Measurements from ENCODE around the gene OOSP3.

OOSP3 gene

GRCh38 chr11:59857439-59858434 lies 20.8 kb upstream of the OOSP3 start:
- H3K4me3 ChIP-seq (ENCODE audit: low read depth, low read length): no peak overlapping the region
- no peak for TF ChIP-seq CTCF (IDR thresholded peaks at IDR 0.05; ENCODE audit: low read depth, low read length)
- no peak for DNase-seq (ENCODE audit: low read depth, low spot score)
- in situ Hi-C loops (cut with HindIII; ENCODE audit: low sequenced_read_pairs): no loop called here

DNA sequence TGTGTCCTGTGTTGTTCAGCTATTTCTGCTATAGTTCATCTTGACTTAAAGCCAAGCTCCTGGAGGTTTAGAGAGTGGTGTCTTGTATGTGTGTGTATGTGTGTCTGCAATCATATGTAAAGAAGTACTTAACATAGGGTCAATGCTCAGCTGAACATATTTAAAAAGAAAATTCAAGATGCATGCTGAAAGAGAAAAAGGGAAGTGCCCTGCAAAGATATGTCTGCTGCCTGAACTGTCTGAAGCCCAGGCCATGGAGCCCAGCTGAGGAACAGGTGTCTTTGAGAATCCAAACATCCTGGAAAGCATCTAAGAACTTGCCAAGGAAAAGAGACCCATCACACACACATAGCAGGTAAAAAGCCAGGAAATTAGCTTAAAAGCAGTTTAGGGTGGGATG lies 18.9 kb upstream of the OOSP3 start:
- TF ChIP-seq CTCF (IDR thresholded peaks at IDR 0.05; ENCODE audit: low read depth, low read length): no peak
- H3K4me3 ChIP-seq (ENCODE audit: low read depth, low read length): no peak overlapping the region
- in situ Hi-C loops (cut with HindIII; ENCODE audit: low sequenced_read_pairs): no loop called here
- no peak for DNase-seq (ENCODE audit: low read depth, low spot score)

DNA sequence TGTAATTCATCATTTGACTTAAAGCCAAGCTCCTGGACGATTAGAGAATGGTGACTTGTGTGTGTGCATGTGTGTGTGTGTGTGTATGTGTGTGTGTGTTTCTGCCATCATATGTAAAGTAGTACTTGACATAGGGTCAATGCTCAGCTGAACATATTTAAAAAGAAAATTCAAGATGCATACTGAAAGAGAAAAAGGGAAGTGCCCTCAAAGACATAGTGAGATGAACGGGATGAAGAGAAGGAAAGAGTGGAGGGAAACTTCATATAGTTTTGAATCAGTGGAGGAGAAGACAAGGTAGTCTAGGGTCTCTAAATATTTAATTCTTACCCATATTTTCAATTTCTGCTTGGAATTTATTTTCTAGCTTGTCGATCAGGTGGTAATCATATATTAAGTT lies 16.3 kb upstream of the OOSP3 start:
- no peak for TF ChIP-seq CTCF (IDR thresholded peaks at IDR 0.05; ENCODE audit: low read depth, low read length)
- in situ Hi-C loops (cut with HindIII; ENCODE audit: low sequenced_read_pairs): no loop called here
- no peak for DNase-seq (ENCODE audit: low read depth, low spot score)
- H3K4me3 ChIP-seq (ENCODE audit: low read depth, low read length): no peak overlapping the region

DNA sequence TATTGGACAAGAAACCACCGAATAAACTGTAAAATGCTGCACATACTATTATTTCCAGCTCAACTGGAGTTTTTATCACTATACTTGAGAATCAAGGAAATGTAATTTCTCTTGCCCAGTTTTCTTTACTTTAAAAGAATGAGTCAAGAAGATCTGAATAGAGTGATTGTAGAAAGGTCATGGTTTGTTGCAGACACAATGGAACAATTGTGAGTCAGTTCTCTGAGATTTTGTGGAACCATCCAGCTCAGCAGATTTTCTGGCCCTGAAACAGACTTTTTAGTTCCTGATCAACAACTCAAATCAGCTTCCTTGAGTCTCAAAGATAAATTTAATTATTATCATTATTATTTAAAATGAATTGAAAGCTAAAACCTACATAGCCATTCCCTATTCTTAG lies 13.6 kb upstream of the OOSP3 start:
- peak; percentile 39 for DNase-seq (ENCODE audit: low read depth, low spot score)
- in situ Hi-C loops (cut with HindIII; ENCODE audit: low sequenced_read_pairs): no loop called here
- no peak overlapping the region for H3K4me3 ChIP-seq (ENCODE audit: low read depth, low read length)
- TF ChIP-seq CTCF (IDR thresholded peaks at IDR 0.05; ENCODE audit: low read depth, low read length): no peak

- no peak for TF ChIP-seq CTCF (IDR thresholded peaks at IDR 0.05; ENCODE audit: low read depth, low read length)
- H3K4me3 ChIP-seq (ENCODE audit: low read depth, low read length): no peak within 1 kb of the TSS
- DNase-seq (ENCODE audit: low read depth, low spot score): no peak
- in situ Hi-C loops (cut with HindIII; ENCODE audit: low sequenced_read_pairs): no loop called here
Measured at GRCh38 chr11:59866397-59866796, 12.2 kb upstream of the OOSP3 start, which contains the start of gene TCN1. Gene TCN1 (minus strand): TSS chr11:59866487. CDS start chr11:59866470, 17 bp downstream.

- in situ Hi-C loops (cut with HindIII; ENCODE audit: low sequenced_read_pairs): no loop called here
- DNase-seq (ENCODE audit: low read depth, low spot score): no peak
- no peak for TF ChIP-seq CTCF (IDR thresholded peaks at IDR 0.05; ENCODE audit: low read depth, low read length)
- no peak overlapping the region for H3K4me3 ChIP-seq (ENCODE audit: low read depth, low read length)
Measured at GRCh38 chr11:59866836-59867235, 11.7 kb upstream of the OOSP3 start.

All from astrocyte of the spinal cord (primary cell).